ENCODE measurements around the gene TRIM14. TPM values are rescaled to one million over a fixed set of nuclear protein-coding genes. Genes with fewer than 3 reads are reported as not detected.
"Not testable (repeated sequence)": the region's sequence is repeated elsewhere in the genome, so short reads cannot be mapped to it uniquely, and the experiment has no call there.

The TRIM14 gene
- total and polyA plus RNA-seq, 7 experiments from 2014 or later: 54.1 to 114 (median 79.7) TPM

GRCh38 chr9:98120476-98120875, 1.5 kb upstream of the TRIM14 start:
- Histone ChIP-seq H3K27me3 (ENCODE audit: control insufficient read depth in 2 of 2, insufficient read depth in 2 of 2, low read length in 2 of 2) (no peaks in the 10 kb centered on the region), H3K4me3 (ENCODE audit: low read length) (peak overlapping the region; percentile 45), H3K36me3 (ENCODE audit: control insufficient read depth in 2 of 3, insufficient read depth in 3 of 3, low read length in 3 of 3) (peaks cover 0 to 14% (median 0%) of the 10 kb centered on the region in 3 experiments), H3K4me1 (ENCODE audit: control insufficient read depth in 2 of 2, insufficient read depth in 2 of 2, low read length in 2 of 2) (peaks cover 26 to 39% of the 10 kb centered on the region in 2 donors), H3K9me3 (ENCODE audit: control insufficient read depth in 2 of 3, low read length in 3 of 3) (no peaks in the 10 kb centered on the region), H3K27ac (ENCODE audit: low read depth, low read length) (peak overlapping the region; percentile 70)
- peaks cover 35 to 61% (median 55%) of the 10 kb centered on the region in 7 donors for H3K4me1 Mint-ChIP-seq
- intact Hi-C loops (cut with micrococcal nuclease): no loop called here
- H3K27ac Mint-ChIP-seq: peak overlapping the region; percentile 72 to 98 (median 96)
- peaks cover 3 to 17% (median 13%) of the 10 kb centered on the region in 5 donors for H3K36me3 Mint-ChIP-seq
- CTCF ChIA-PET: interaction anchor here (1.0 to 2.2 kb wide), 4 partner anchors 14 to 93 kb away, joined by 3 to 10 read pairs (median 4); no protein-coding TSS in a partner anchor
- DNase-seq: no peak
- no peak for ATAC-seq
- peak overlapping the region; percentile 75 to 96 (median 88) for H3K4me3 Mint-ChIP-seq
- H3K27me3 Mint-ChIP-seq: no peaks in the 10 kb centered on the region
- no peaks in the 10 kb centered on the region for H3K9me3 Mint-ChIP-seq
- POLR2A ChIA-PET: interaction anchor here (0.6 to 6.5 kb wide), 11 partner anchors 8 to 198 kb away, joined by 3 to 80 read pairs (median 12); partner anchors contain the start of genes CORO2A, TBC1D2 and TRMO

GRCh38 chr9:98117984-98118639, 910 bp downstream of the TRIM14 start:
- peak overlapping the region; percentile 81 to 100 (median 93) for H3K4me3 Mint-ChIP-seq
- POLR2A ChIA-PET: interaction anchor here (1.0 to 6.5 kb wide), 20 partner anchors 9 to 213 kb away, joined by 3 to 80 read pairs (median 8); partner anchors contain the start of genes TBC1D2 and TRMO
- Histone ChIP-seq H3K4me1 (ENCODE audit: control insufficient read depth in 2 of 2, insufficient read depth in 2 of 2, low read length in 2 of 2) (peaks cover 34 to 39% of the 10 kb centered on the region in 2 donors), H3K4me3 (ENCODE audit: low read length) (peak overlapping the region; percentile 78), H3K36me3 (ENCODE audit: control insufficient read depth in 2 of 3, insufficient read depth in 3 of 3, low read length in 3 of 3) (peaks cover 0 to 3% (median 0%) of the 10 kb centered on the region in 3 experiments), H3K9me3 (ENCODE audit: control insufficient read depth in 2 of 3, low read length in 3 of 3) (no peaks in the 10 kb centered on the region), H3K27me3 (ENCODE audit: control insufficient read depth in 2 of 2, insufficient read depth in 2 of 2, low read length in 2 of 2) (no peaks in the 10 kb centered on the region), H3K27ac (ENCODE audit: low read depth, low read length) (peak overlapping the region; percentile 93)
- H3K36me3 Mint-ChIP-seq: peaks cover 3 to 14% (median 9%) of the 10 kb centered on the region in 5 donors
- no peaks in the 10 kb centered on the region for H3K9me3 Mint-ChIP-seq
- H3K27ac Mint-ChIP-seq: peak overlapping the region; percentile 95 to 100 (median 96)
- ATAC-seq (peak; percentile 87), DNase-seq (peak in 8 of 9 donors; percentile 33 to 72 (median 62))
- peaks cover 35 to 74% (median 62%) of the 10 kb centered on the region in 7 donors for H3K4me1 Mint-ChIP-seq
- CTCF ChIA-PET: interaction anchor here (0.5 to 2.8 kb wide), 20 partner anchors 10 to 199 kb away, joined by 3 to 21 read pairs (median 4); partner anchors contain the start of genes CORO2A, NANS and TBC1D2
- intact Hi-C loops (cut with micrococcal nuclease): loop anchor here (1.0 to 5.0 kb wide), 14 partner anchors 10 to 1501 kb away; partner anchors contain the start of genes ANP32B (in 1 of the 2), CDC14B (in 1 of the 2), CORO2A (in 1 of the 2) and NANS (in 1 of the 2)
- H3K27me3 Mint-ChIP-seq: no peaks in the 10 kb centered on the region

- ATAC-seq: not testable (repeated sequence)
- peak overlapping the region in 8 of 10 donors; percentile 37 to 100 (median 90) for H3K4me3 Mint-ChIP-seq
- POLR2A ChIA-PET: interaction anchor here (1.1 to 6.5 kb wide), 7 partner anchors 8 to 140 kb away, joined by 4 to 80 read pairs (median 41); partner anchors contain the start of gene TBC1D2
Measured at GRCh38 chr9:98117097-98117496, 1.9 kb downstream of the TRIM14 start.

GRCh38 chr9:98109052-98109451, 10.0 kb downstream of the TRIM14 start:
- Histone ChIP-seq H3K4me1 (ENCODE audit: control insufficient read depth in 2 of 2, insufficient read depth in 2 of 2, low read length in 2 of 2) (peaks cover 64 to 68% of the 10 kb centered on the region in 2 donors), H3K27me3 (ENCODE audit: control insufficient read depth in 2 of 2, insufficient read depth in 2 of 2, low read length in 2 of 2) (no peaks in the 10 kb centered on the region), H3K9me3 (ENCODE audit: control insufficient read depth in 2 of 3, low read length in 3 of 3) (no peaks in the 10 kb centered on the region), H3K27ac (ENCODE audit: low read depth, low read length) (peak overlapping the region; percentile 77), H3K36me3 (ENCODE audit: control insufficient read depth in 2 of 3, insufficient read depth in 3 of 3, low read length in 3 of 3) (peaks cover 0 to 18% (median 0%) of the 10 kb centered on the region in 3 experiments), H3K4me3 (ENCODE audit: low read length) (no peak overlapping the region)
- peaks cover 0 to 4% (median 0%) of the 10 kb centered on the region in 11 donors for H3K9me3 Mint-ChIP-seq
- peak overlapping the region in 9 of 10 donors; percentile 16 to 81 (median 72) for H3K4me3 Mint-ChIP-seq
- ATAC-seq (no peak), DNase-seq (no peak)
- CTCF ChIA-PET: interaction anchor here (0.5 to 1.9 kb wide), 4 partner anchors 9 to 185 kb away, joined by 3 to 6 read pairs (median 4); partner anchors contain the start of gene TRIM14
- H3K27ac Mint-ChIP-seq: peak overlapping the region; percentile 81 to 99 (median 97)
- POLR2A ChIA-PET: interaction anchor here (0.6 to 9.9 kb wide), 10 partner anchors 9 to 1029 kb away, joined by 3 to 73 read pairs (median 6); partner anchors contain the start of genes CORO2A, TBC1D2, TRIM14 and TRMO
- H3K36me3 Mint-ChIP-seq: peaks cover 6 to 65% (median 47%) of the 10 kb centered on the region in 5 donors
- peaks cover 46 to 90% (median 80%) of the 10 kb centered on the region in 7 donors for H3K4me1 Mint-ChIP-seq
- intact Hi-C loops (cut with micrococcal nuclease): loop anchor here in 1 of 2 donors (2.0 kb wide), 1 partner anchor 146 kb away; the partner anchor contains the start of gene TBC1D2
- no peaks in the 10 kb centered on the region for H3K27me3 Mint-ChIP-seq

More at GRCh38 chr9:98117097-98117496, 1.9 kb downstream of the TRIM14 start:
- H3K9me3 Mint-ChIP-seq; H3K36me3 ChIP-seq (ENCODE audit: control insufficient read depth in 2 of 3, insufficient read depth in 3 of 3, low read length in 3 of 3); H3K4me3 ChIP-seq (ENCODE audit: low read length); H3K27me3 ChIP-seq (ENCODE audit: control insufficient read depth in 2 of 2, insufficient read depth in 2 of 2, low read length in 2 of 2); DNase-seq; H3K27me3 Mint-ChIP-seq; H3K9me3 ChIP-seq (ENCODE audit: control insufficient read depth in 2 of 3, low read length in 3 of 3): not testable (repeated sequence)
- peak overlapping the region; percentile 46 to 98 (median 95) for H3K27ac Mint-ChIP-seq
- Histone ChIP-seq H3K27ac (ENCODE audit: low read depth, low read length) (peak overlapping the region; percentile 93), H3K4me1 (ENCODE audit: control insufficient read depth in 2 of 2, insufficient read depth in 2 of 2, low read length in 2 of 2) (peaks cover 28 to 43% of the 10 kb centered on the region in 2 donors)
- intact Hi-C loops (cut with micrococcal nuclease): loop anchor here (1.0 to 5.0 kb wide), 3 partner anchors 9 to 1500 kb away; partner anchors contain the start of genes ANP32B (in 1 of the 2) and CDC14B (in 1 of the 2)
- H3K36me3 Mint-ChIP-seq: peaks cover 3 to 15% (median 12%) of the 10 kb centered on the region in 5 donors
- CTCF ChIA-PET: interaction anchor here (0.6 to 2.8 kb wide), 6 partner anchors 11 to 196 kb away, joined by 3 to 21 read pairs (median 4); no protein-coding TSS in a partner anchor
- H3K4me1 Mint-ChIP-seq: peaks cover 37 to 69% (median 60%) of the 10 kb centered on the region in 7 donors

- Mint-ChIP-seq H3K9me3 (peaks cover 0 to 4% (median 0%) of the 10 kb centered on the region in 11 donors), H3K4me1 (peaks cover 50 to 91% (median 83%) of the 10 kb centered on the region in 7 donors), H3K27ac (peak overlapping the region; percentile 81 to 99 (median 97)), H3K36me3 (peaks cover 6 to 68% (median 47%) of the 10 kb centered on the region in 5 donors), H3K4me3 (peak overlapping the region; percentile 52 to 83 (median 73)), H3K27me3 (no peaks in the 10 kb centered on the region)
- Histone ChIP-seq H3K9me3 (ENCODE audit: control insufficient read depth in 2 of 3, low read length in 3 of 3) (no peaks in the 10 kb centered on the region), H3K27ac (ENCODE audit: low read depth, low read length) (peak overlapping the region; percentile 77), H3K4me3 (ENCODE audit: low read length) (peak overlapping the region; percentile 10), H3K4me1 (ENCODE audit: control insufficient read depth in 2 of 2, insufficient read depth in 2 of 2, low read length in 2 of 2) (peaks cover 69 to 70% of the 10 kb centered on the region in 2 donors), H3K36me3 (ENCODE audit: control insufficient read depth in 2 of 3, insufficient read depth in 3 of 3, low read length in 3 of 3) (peaks cover 0 to 18% (median 0%) of the 10 kb centered on the region in 3 experiments), H3K27me3 (ENCODE audit: control insufficient read depth in 2 of 2, insufficient read depth in 2 of 2, low read length in 2 of 2) (no peaks in the 10 kb centered on the region)
- peak; percentile 93 for ATAC-seq
- intact Hi-C loops (cut with micrococcal nuclease): loop anchor here (1.0 to 2.0 kb wide), 4 partner anchors 9 to 146 kb away; partner anchors contain the start of gene TBC1D2 (in 1 of the 2)
- ChIA-PET CTCF (interaction anchor here (0.5 to 1.9 kb wide), 3 partner anchors 10 to 148 kb away, joined by 3 to 6 read pairs (median 5); partner anchors contain the start of gene TRIM14), POLR2A (interaction anchor here (0.6 to 9.9 kb wide), 13 partner anchors 10 to 1030 kb away, joined by 3 to 73 read pairs (median 4); partner anchors contain the start of genes ANP32B, CORO2A, TBC1D2 and TRIM14)
- peak in 8 of 9 donors; percentile 37 to 76 (median 66) for DNase-seq
Measured at GRCh38 chr9:98108531-98109031, 10.4 kb downstream of the TRIM14 start.
